ENCODE data around the gene SFRP5.

The SFRP5 gene, protein sequence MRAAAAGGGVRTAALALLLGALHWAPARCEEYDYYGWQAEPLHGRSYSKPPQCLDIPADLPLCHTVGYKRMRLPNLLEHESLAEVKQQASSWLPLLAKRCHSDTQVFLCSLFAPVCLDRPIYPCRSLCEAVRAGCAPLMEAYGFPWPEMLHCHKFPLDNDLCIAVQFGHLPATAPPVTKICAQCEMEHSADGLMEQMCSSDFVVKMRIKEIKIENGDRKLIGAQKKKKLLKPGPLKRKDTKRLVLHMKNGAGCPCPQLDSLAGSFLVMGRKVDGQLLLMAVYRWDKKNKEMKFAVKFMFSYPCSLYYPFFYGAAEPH

DNA sequence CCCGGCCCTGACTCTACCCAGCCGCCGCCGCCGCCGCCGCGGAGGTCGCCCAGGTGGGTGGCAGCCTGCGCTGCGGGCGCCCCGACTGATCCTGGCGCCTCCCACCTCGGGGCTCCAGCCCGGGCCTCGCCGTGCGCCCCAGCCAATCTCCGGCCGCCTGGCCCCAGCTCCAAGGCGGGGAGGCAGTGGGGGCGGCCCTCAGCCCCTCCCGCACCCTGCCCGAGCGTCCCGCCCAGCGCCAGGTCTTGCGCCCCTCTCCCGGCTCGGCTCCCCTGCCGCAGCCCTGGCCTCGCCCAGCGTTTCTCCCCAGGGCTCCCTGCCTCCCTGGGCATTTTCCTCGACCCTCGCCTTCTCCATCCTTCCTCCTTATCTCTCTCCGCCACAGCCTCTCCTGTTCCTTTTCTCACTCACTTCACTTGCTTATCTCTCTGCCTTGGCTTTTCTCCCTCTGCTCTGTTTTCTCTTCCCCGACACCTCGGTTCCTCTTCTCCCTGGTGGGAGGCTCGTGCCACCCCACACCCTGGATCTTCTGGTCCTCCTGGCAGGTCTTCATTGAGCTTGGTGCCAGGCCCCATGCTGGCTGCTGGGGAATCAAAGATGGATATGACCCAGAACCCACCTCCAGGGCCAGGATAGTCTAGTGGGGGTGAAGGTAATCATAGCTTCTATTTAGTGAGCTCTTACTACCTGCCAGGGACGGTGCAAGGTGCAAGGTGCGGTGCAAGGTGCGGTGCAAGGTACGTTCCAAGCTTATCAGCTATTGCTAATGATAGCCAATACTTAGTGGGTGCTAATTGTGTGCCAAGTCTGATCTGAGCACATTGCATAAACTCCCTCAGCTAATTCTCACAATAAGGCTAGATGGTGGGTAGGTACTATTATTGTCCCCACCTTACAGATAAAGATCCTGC lies at the start of gene SFRP5:
Gene SFRP5 (minus strand): TSS at position 87 of the 911 bp plus-strand sequence. CDS start 166 bp downstream, outside the sequence.
- H3K4me3 ChIP-seq (ENCODE audit: low read depth, low read length): peak within 1 kb of the TSS; percentile 62

- H3K4me3 ChIP-seq (ENCODE audit: low read depth, low read length): no peak overlapping the region
Measured at GRCh38 chr10:97820096-97820704, 48.4 kb upstream of the SFRP5 start.

DNA sequence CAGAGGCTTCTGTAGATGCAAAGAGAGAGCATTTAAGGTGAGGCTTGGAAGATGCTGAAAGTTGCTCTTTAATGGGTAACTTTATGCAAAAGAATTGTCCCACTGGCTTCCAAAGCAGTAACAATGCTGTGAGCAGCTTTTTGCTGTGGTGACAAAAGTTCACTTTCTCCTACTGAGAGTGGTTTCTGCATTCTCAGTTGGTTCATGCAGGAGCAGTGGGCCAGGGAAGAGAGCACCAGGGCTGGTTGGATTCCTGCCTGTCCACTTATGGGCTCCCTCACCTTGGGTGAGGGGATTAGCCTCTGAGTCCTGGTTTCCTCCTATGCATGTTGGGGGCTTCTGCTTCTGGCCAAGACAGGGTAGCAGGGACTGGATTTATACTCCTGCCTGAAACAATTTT lies 46.8 kb upstream of the SFRP5 start:
- no peak overlapping the region for H3K4me3 ChIP-seq (ENCODE audit: low read depth, low read length)

GRCh38 chr10:97816609-97817008 lies 44.8 kb upstream of the SFRP5 start:
- H3K4me3 ChIP-seq (ENCODE audit: low read depth, low read length): no peak overlapping the region

DNA sequence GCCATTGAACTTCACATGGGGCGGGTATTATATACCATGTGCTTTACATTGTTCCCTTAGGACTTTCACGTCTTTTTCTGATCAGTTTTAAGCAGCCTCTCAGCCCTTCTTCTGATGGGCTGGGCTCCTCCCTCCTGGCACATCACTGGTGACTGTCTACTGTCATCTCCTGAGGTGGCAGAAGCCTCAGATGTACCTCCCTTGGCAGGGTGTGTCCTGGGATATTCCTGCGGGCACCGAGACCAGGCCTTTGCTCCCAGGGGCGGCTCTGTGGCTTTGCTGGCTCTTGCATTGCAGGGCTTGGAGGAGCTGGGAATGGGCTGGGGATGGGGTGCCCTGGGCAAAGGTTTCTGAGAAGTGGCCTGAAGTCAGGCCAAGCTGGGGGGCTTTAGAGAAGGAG lies 43.2 kb upstream of the SFRP5 start:
- no peak overlapping the region for H3K4me3 ChIP-seq (ENCODE audit: low read depth, low read length)

- H3K4me3 ChIP-seq (ENCODE audit: low read depth, low read length): no peak overlapping the region
Measured at GRCh38 chr10:97813311-97813710, 41.5 kb upstream of the SFRP5 start.

- H3K4me3 ChIP-seq (ENCODE audit: low read depth, low read length): no peak overlapping the region
Measured at GRCh38 chr10:97812696-97813095, 40.9 kb upstream of the SFRP5 start.

- no peak overlapping the region for H3K4me3 ChIP-seq (ENCODE audit: low read depth, low read length)
Measured at GRCh38 chr10:97811958-97812357, 40.2 kb upstream of the SFRP5 start.

DNA sequence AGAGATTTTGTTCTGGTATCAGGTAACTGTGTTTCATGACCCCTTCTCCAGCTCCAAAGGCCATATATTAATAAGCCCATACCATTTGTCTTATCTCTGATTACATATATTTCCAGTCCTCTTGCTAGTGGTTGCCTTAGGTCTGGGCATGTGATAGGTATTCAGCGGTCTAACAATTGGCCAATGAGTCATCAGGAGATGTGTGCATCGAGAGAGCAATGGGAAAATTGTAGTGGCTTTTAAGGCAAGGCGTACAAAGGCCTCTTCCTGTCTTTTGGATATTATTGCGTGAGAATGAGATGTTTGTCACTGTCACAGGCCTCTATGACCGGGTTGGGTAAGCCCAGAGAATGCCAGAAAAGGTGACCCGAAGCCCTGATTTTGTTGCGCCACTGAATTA lies 38.6 kb upstream of the SFRP5 start:
- H3K4me3 ChIP-seq (ENCODE audit: low read depth, low read length): no peak overlapping the region

GRCh38 chr10:97805949-97806348 lies 34.1 kb upstream of the SFRP5 start:
- no peak overlapping the region for H3K4me3 ChIP-seq (ENCODE audit: low read depth, low read length)

DNA sequence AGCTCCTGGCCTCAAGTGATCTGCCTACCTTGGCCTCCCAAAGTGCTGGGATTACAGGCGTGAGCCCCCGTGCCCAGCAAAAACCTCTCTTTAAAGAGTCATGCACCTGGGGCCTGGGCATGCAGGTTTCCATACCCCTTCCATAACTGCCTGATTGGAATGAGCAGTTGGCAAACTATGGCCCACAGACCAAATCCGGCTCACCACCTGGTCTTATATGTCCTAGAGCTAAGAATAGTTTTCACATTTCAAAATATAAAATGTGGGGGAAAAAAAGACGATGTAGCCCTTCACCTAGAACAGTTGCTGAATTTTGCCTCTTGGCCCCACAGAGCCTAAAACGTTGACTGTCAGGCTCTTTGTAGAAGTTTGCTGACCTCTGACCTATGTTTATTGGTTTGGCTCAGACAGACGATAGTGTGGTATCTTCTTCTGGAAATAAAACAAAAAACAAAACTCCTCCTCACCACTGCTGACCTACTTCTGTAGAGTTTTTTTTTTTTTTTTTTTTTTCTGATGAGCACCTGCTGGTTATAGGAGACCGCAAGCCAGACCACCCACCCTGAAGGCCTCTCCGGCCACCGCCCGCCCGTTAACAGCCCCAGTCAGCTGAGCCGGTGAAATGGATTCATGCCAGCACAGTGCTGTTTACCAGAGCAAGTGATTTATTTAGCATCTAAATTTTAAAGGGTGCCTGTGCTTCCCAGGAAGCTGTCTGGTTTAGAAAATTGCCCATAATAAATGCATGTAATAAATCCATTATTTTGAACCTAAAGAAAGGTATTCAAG lies 33.5 kb upstream of the SFRP5 start:
- no peak overlapping the region for H3K4me3 ChIP-seq (ENCODE audit: low read depth, low read length)

DNA sequence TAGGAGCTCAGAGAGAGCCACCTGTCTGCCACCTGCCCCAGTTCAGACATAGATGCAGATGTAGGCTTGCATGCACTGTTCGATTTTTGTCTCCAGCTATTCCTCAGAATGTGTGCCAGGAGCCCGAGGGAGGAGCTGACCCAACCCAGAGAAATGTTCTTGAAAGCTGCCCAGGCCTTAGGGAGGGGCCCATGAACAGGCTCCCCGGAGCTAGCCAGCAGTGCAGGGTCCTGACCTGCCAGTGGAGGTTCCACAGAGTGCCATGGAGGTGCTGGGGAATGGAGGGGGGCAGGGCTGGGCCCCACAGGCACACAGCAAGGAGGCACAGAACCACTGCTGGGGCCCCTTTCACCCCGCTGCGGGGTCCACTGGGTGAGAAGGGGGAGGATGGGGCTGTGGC lies 29.6 kb upstream of the SFRP5 start:
- no peak overlapping the region for H3K4me3 ChIP-seq (ENCODE audit: low read depth, low read length)

DNA sequence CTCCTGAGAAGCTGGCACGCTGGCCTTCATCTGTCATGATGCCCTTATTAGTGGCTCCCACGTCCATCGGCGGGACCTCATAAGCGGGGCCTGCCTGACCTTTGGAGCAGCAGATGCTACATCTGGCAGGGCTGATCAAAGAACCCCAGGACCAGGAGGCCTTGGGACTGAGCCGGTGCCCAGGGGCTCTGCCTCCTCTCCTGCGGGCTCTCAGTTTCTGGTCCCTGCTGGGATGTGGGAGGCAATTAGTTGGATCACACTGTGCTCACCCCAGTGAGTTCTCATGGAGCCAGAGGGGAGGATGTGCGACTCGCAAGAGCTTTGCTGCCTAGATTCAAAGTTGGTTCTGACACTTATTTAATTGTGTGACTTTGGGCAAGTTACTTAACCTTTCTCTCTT lies 28.7 kb upstream of the SFRP5 start:
- no peak overlapping the region for H3K4me3 ChIP-seq (ENCODE audit: low read depth, low read length)

DNA sequence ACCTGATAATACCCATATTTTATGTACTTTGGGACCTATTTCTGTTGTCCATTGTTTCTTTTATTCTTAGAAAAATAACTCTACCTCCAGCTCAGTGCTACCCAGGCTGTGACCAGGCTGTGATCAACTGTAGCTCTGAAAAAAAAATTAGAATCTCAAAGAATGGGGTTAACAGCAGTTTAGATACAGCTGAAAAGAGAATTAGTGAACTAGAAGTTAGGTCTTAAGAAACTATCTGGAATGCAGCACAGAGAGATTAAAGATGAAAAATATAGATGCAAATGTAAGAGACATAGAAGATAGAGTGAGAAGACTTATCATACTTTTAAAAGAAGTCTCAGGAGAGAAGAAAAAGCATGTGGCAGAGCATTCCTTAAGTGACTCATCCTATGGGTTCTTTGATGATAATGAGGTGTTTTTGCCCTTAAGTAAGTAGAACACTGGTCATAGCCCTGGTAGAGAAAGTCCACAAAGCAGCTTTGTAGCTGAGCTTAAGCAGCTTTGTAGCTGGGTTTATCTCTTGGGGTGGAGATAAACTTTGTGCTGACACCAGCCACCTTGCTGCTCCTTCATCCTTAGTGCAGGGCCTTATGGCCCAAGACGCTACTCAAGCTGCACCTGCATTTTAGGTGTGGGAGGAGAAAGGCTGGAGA lies 27.3 kb upstream of the SFRP5 start:
- H3K4me3 ChIP-seq (ENCODE audit: low read depth, low read length): no peak overlapping the region

GRCh38 chr10:97796651-97797050 lies 24.9 kb upstream of the SFRP5 start:
- H3K4me3 ChIP-seq (ENCODE audit: low read depth, low read length): no peak overlapping the region

DNA sequence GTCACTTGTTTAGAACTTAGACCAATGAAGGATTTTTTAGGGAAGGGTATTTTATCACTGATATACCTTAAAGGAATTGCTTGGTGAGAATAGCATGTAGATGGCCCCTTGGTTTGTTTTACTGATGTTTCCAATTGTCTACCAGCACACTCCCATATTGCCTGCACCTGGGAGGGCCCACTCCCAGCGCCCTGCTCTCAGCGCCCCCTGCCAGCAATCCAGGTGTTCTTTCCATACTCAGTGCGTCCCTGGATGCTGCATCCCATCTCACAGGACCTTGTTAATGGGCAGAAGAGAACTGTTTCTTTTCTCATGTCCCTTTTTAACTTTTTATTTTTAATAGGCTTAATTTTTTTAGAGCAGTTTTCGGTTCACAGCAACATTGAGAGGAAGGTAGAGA lies 24.1 kb upstream of the SFRP5 start:
- no peak overlapping the region for H3K4me3 ChIP-seq (ENCODE audit: low read depth, low read length)

DNA sequence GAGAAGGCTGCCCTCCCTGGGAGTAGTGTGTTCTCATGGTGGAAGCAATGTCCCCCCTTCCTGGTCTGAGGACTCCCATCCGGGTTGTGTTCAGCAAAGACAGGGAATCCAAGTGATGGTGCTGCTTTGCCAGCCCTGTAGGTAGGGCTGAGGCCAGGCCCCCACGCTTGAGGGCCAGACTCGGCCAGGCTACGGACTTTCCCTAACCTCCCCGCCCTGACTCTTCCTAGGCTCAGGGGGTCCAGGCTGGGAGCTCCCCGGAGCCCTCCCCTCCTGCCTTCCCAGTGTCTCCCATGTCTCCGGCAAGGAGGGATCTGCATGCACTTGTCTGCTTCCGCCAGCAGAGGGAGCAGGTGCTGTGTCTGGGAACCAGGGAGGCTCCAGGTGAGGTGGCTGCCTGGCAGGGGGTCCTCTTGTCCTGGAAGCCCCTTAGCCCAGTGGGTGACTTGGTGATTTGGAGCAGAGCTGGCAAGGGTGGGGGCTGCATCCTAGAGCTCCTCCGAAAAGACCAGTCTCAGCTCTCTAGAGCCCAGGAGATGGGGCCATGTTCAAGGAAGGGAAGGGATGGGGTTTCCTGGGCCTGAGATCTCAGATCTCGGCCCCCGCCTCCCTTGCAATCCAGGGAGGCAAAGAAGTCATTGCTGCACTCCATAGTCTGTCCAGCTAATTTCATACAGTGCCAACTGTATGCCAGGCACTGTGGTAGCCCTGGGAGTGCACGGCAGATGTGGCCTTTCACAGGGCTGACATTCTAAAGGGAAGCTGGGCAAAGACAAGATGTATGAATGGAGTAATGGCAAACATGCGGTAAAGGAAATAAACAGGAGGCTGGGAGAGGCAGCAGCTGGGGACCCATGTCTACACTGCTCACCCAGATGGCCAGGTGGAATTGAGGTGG lies 20.3 kb upstream of the SFRP5 start:
- no peak overlapping the region for H3K4me3 ChIP-seq (ENCODE audit: low read depth, low read length)

DNA sequence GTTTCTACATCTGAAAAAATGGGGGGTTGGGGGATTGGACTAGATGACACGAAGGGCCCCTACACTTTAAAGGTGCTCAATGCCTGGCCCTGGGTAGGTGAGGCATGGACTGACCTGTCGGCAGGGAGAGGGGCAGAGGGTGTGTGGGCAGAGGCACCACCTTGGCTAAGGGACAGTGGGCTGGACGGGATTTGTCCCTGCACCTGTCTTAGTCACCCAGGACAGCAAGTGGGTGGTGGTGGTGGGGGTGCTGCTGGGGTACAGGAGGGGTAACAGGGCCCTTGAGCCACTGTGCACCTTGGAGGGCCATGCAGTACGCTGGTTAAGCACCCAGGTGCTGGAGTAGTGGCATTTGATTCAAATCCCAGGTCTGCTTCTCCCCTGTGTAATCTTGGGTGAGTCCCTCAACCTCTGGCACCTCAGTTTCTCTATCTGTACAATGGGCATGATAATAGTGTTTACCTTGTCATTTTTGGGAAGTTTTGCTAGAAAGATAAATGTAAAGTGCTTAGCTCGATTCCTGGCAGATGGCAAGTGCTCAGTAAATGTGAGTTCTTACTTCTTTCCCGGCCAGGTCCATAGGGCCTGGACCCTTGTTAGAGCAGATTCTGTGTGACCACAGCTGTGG lies 18.1 kb upstream of the SFRP5 start:
- no peak overlapping the region for H3K4me3 ChIP-seq (ENCODE audit: low read depth, low read length)
